Loucy (cell line): ENCODE measurements around the gene TMEM30B.

Experiments used
- CTCF ChIP-seq: fragments of 200-600 bp; sonication (generic); conservative IDR thresholded peaks from 2 replicates; pipeline ENCODE4 v1.5.1; 2014; ENCODE audit warnings: mild to moderate bottlenecking, antibody characterized with exemption, low read length
- EZH2phosphoT487 ChIP-seq: fragments of 200-600 bp; IDR thresholded peaks from 2 replicates; pipeline ENCODE4 v1.6.1; 2018; ENCODE audit warnings: antibody characterized with exemption, mild to moderate bottlenecking, moderate library complexity, borderline replicate concordance

- TF ChIP-seq CTCF (no peak), EZH2phosphoT487 (no peak)
Measured at GRCh38 chr14:61285364-61285763, 4.2 kb upstream of the TMEM30B start.
